ENCODE measurements around the gene KLF7. TPM values are rescaled to one million over a fixed set of nuclear protein-coding genes. Genes with fewer than 3 reads are reported as not detected.

KLF7 gene
- total RNA-seq, 1 experiment from 2014 or later: 32.2 TPM

- H3K9me3 Mint-ChIP-seq: no peaks in the 10 kb centered on the region
- Histone ChIP-seq H4K8ac (replicated peaks; ENCODE audit: insufficient read length, low read depth, low read length) (no peak overlapping the region), H3K18ac (ENCODE audit: insufficient read length, low read depth, low read length) (no peak overlapping the region), H3K9me3 (ENCODE audit: control insufficient read depth, low read depth, low read length) (no peaks in the 10 kb centered on the region), H2AK5ac (ENCODE audit: insufficient read length, low read length) (no peak overlapping the region), H2BK120ac (ENCODE audit: low read depth, low read length, poor library complexity, severe bottlenecking) (no peak overlapping the region), H3K27ac (ENCODE audit: insufficient read length, low read depth, low read length) (no peak overlapping the region), H2BK5ac (ENCODE audit: insufficient read length, low read length) (no peak overlapping the region), H2BK20ac (ENCODE audit: low read depth, low read length, poor library complexity, severe bottlenecking) (no peak overlapping the region), H3K23ac (ENCODE audit: insufficient read length, low read depth, low read length) (no peak overlapping the region), H2AFZ (ENCODE audit: low read length) (no peak overlapping the region), H3K23me2 (ENCODE audit: insufficient read length, low read depth, low read length, poor library complexity, severe bottlenecking) (no peaks in the 10 kb centered on the region), H4K5ac (ENCODE audit: insufficient read length, low read depth, low read length) (no peak overlapping the region), H3K27me3 (ENCODE audit: insufficient read depth, low read length) (no peaks in the 10 kb centered on the region), H3K79me1 (ENCODE audit: insufficient read depth, low read depth, low read length, poor library complexity, severe bottlenecking) (no peaks in the 10 kb centered on the region), H3K9ac (ENCODE audit: extremely low read depth, insufficient read length, low read length) (no peak overlapping the region), H3K79me2 (ENCODE audit: insufficient read depth, low read length) (no peaks in the 10 kb centered on the region), H2BK15ac (ENCODE audit: low read depth, low read length) (no peak overlapping the region), H3K14ac (ENCODE audit: insufficient read depth, low read length) (no peak overlapping the region), H3K4me2 (ENCODE audit: insufficient read depth, insufficient read length, low read length) (no peak overlapping the region), H4K91ac (ENCODE audit: insufficient read length, low read depth, low read length) (no peak overlapping the region), H2BK12ac (ENCODE audit: insufficient read length, low read depth, low read length) (no peak overlapping the region), H3T11ph (ENCODE audit: low read length) (no peak overlapping the region), H3K56ac (ENCODE audit: insufficient read length, low read depth, low read length) (no peak overlapping the region), H4K20me1 (ENCODE audit: control insufficient read depth, insufficient read depth, insufficient read length) (no peaks in the 10 kb centered on the region), H3K4me1 (ENCODE audit: insufficient read depth, low read length) (no peaks in the 10 kb centered on the region), H3K4ac (ENCODE audit: low read depth, low read length) (no peak overlapping the region)
- peaks cover 9 to 30% of the 10 kb centered on the region in 2 experiments for H3K4me1 Mint-ChIP-seq
- WGBS (ENCODE audit: extremely low coverage, insufficient read length, low lambda C conversion rate): no CpG with 5 or more reads among the region's 1 CpG
- no peaks in the 10 kb centered on the region for H3K36me3 Mint-ChIP-seq (ENCODE audit: insufficient read depth in 1 of 3, low read depth in 3 of 3)
- no peaks in the 10 kb centered on the region for H3K27me3 Mint-ChIP-seq (ENCODE audit: low read depth)
- DNase-seq: no peak
- no peak overlapping the region for H3K4me3 Mint-ChIP-seq
- no peak for TF ChIP-seq CTCF (conservative IDR thresholded peaks at IDR 0.05)
- no peak overlapping the region for H3K27ac Mint-ChIP-seq
Measured at GRCh38 chr2:207203056-207203455, 37.3 kb upstream of the KLF7 start.
